Body of pancreas (tissue), 4 donors: ENCODE measurements around the gene NRBF2.

Experiments
- CTCF ChIP-seq, 7 experiments: fragments of 450-650 bp in 4 of 7; fragments of 200-600 bp in 3 of 7; sonication (generic) in 3 of 7; IDR thresholded peaks; one replicate each; pipeline ENCODE4 v1.5.1; 2016 to 2019; ENCODE audit warnings: antibody characterized with exemption in 7 of 7
- POLR2A ChIP-seq, 3 donors: fragments of 450-650 bp; IDR thresholded peaks; one replicate each; pipeline ENCODE4 v1.6.1; 2016; ENCODE audit warnings: antibody characterized with exemption in 3 of 3, mild to moderate bottlenecking in 2 of 3

- TF ChIP-seq CTCF (IDR thresholded peaks at IDR 0.05) (no peak), POLR2A (IDR thresholded peaks at IDR 0.05) (no peak)
Measured at GRCh38 chr10:63164166-63164623, 31.1 kb downstream of the NRBF2 start.
